IMR-90 (cell line): Measurements from ENCODE around the gene SV2C. TPM values are rescaled to one million over a fixed set of nuclear protein-coding genes. Genes with fewer than 3 reads are reported as not detected.

Experiments used
- ATAC-seq: fragments of 200-7000 bp; cut with Tn5 transposase; 2 replicates; pipeline ENCODE4 v1.9.1; 2020; ENCODE audit warnings: low read depth, mild to moderate bottlenecking, moderate library complexity
- BruUV-seq: library from RNA; stranded (reverse); fragments of 400-500 nt; replicated peaks from 2 replicates; lab custom pipeline; 2021; lab: Mats Ljungman, UMichigan
- CTCF ChIA-PET: fragments of 300-600 bp; formaldehyde crosslinking; extraction: SDS; loops from one replicate; lab custom pipeline; 2021; ENCODE audit warnings: antibody characterized with exemption; lab: Yijun Ruan, JAX
- POLR2A ChIA-PET: fragments of 300-600 bp; sonication (Branson Sonifier 250); formaldehyde crosslinking; loops from one replicate; lab custom pipeline; 2022; ENCODE audit warnings: antibody characterized with exemption; ENCODE audit not compliant: unreplicated experiment; lab: Charles Lee
- DNase-seq: peaks from one replicate; pipeline ENCODE4 v3.0.0; 2013
- H2AFZ ChIP-seq: replicated peaks from 2 replicates; pipeline ENCODE3; 2013; ENCODE audit warnings: low read length, mild to moderate bottlenecking; ENCODE audit not compliant: poor library complexity
- H2AK5ac ChIP-seq: 2 replicates; pipeline ENCODE4 v1.6.1; 2013; ENCODE audit warnings: low read depth, low read length, inconsistent platforms
- H2AK9ac ChIP-seq: replicated peaks from 2 replicates; pipeline ENCODE3; 2013; ENCODE audit warnings: mild to moderate bottlenecking, low read depth, low read length, moderate library complexity; ENCODE audit not compliant: poor library complexity
- H2BK120ac ChIP-seq: 2 replicates; pipeline ENCODE4 v1.6.1; 2013; ENCODE audit warnings: low read depth, low read length, inconsistent platforms
- H2BK15ac ChIP-seq: 3 replicates; pipeline ENCODE4 v1.6.1; 2013; ENCODE audit warnings: low read depth, low read length, inconsistent platforms
- H2BK20ac ChIP-seq: 2 replicates; pipeline ENCODE4 v1.6.1; 2013; ENCODE audit warnings: low read depth, mild to moderate bottlenecking, inconsistent platforms, low read length, moderate library complexity
- H2BK5ac ChIP-seq: 2 replicates; pipeline ENCODE4 v1.6.1; 2013; ENCODE audit warnings: mild to moderate bottlenecking, low read depth, low read length, inconsistent platforms; ENCODE audit not compliant: poor library complexity, severe bottlenecking
- H3K14ac ChIP-seq: replicated peaks from 2 replicates; pipeline ENCODE4 v1.6.1; 2013; ENCODE audit warnings: low read depth, low read length, inconsistent platforms
- H3K18ac ChIP-seq: 2 replicates; pipeline ENCODE4 v1.6.1; 2013; ENCODE audit warnings: low read depth, low read length, control low read depth
- H3K23ac ChIP-seq: 2 replicates; pipeline ENCODE4 v1.6.1; 2013; ENCODE audit warnings: low read depth, low read length, inconsistent platforms
- H3K27ac ChIP-seq: 2 replicates; pipeline ENCODE4 v1.5.1; 2013; ENCODE audit warnings: mild to moderate bottlenecking, control low read depth, low read length; ENCODE audit not compliant: insufficient read depth
- H3K27me3 ChIP-seq: 2 replicates; pipeline ENCODE4 v1.6.1; 2013; ENCODE audit warnings: low read length; ENCODE audit not compliant: control insufficient read depth, insufficient read depth
- H3K36me3 ChIP-seq: 2 replicates; pipeline ENCODE4 v1.6.1; 2013; ENCODE audit warnings: low read length, mixed read lengths; ENCODE audit not compliant: control insufficient read depth, insufficient read depth
- H3K4ac ChIP-seq: 2 replicates; pipeline ENCODE4 v1.6.1; 2013; ENCODE audit warnings: low read depth, low read length, inconsistent platforms
- H3K4me1 ChIP-seq: 2 replicates; pipeline ENCODE4 v1.6.1; 2013; ENCODE audit warnings: low read length, mixed read lengths; ENCODE audit not compliant: control insufficient read depth, insufficient read depth
- H3K4me2 ChIP-seq: 2 replicates; pipeline ENCODE4 v1.6.1; 2013; ENCODE audit warnings: low read depth, mild to moderate bottlenecking, control low read depth, low read length, moderate library complexity
- H3K4me3 ChIP-seq: 2 replicates; pipeline ENCODE4 v1.5.1; 2013; ENCODE audit warnings: low read depth, mild to moderate bottlenecking, control low read depth, low read length, moderate library complexity; ENCODE audit not compliant: insufficient read depth
- H3K56ac ChIP-seq: 2 replicates; pipeline ENCODE4 v1.6.1; 2013; ENCODE audit warnings: low read length, inconsistent platforms; ENCODE audit not compliant: insufficient read depth; ENCODE audit errors: extremely low read depth
- H3K79me1 ChIP-seq, 2 experiments: 2 replicates each; pipeline ENCODE4 v1.6.1; 2013; ENCODE audit warnings: low read length in 2 of 2, inconsistent platforms in 1 of 2, low read depth in 1 of 2
- H3K9ac ChIP-seq: 2 replicates; pipeline ENCODE4 v1.6.1; 2013; ENCODE audit warnings: low read depth, low read length, control low read depth
- H3K9me1 ChIP-seq: 2 replicates; pipeline ENCODE4 v1.6.1; 2013; ENCODE audit warnings: low read length, inconsistent platforms; ENCODE audit not compliant: insufficient read depth
- H3K9me3 ChIP-seq: 2 replicates; pipeline ENCODE4 v1.6.1; 2013; ENCODE audit warnings: low read length; ENCODE audit not compliant: control insufficient read depth, insufficient read depth
- H4K20me1 ChIP-seq: 2 replicates; pipeline ENCODE4 v1.6.1; 2013; ENCODE audit warnings: low read length, inconsistent platforms; ENCODE audit not compliant: insufficient read depth
- H4K5ac ChIP-seq: 2 replicates; pipeline ENCODE4 v1.6.1; 2013; ENCODE audit warnings: mild to moderate bottlenecking, low read depth, low read length, control low read depth
- H4K8ac ChIP-seq, 2 experiments: 2 replicates each; pipeline ENCODE4 v1.6.1; 2013; ENCODE audit warnings: low read depth in 2 of 2, low read length in 2 of 2, control low read depth in 1 of 2, inconsistent platforms in 1 of 2
- H4K91ac ChIP-seq: 2 replicates; pipeline ENCODE4 v1.6.1; 2013; ENCODE audit warnings: low read depth, low read length, inconsistent platforms; ENCODE audit not compliant: insufficient read depth
- BHLHE40 ChIP-seq: fragments of 150-350 bp; IDR thresholded peaks from 2 replicates; pipeline ENCODE4 v1.6.1; 2016; ENCODE audit warnings: mild to moderate bottlenecking, low read depth, low read length
- CEBPB ChIP-seq: IDR thresholded peaks from 2 replicates; pipeline ENCODE4 v1.6.1; 2012; ENCODE audit warnings: low read depth, low read length, improper control_type of control experiment
- CHD1 ChIP-seq: IDR thresholded peaks from 2 replicates; pipeline ENCODE4 v1.6.1; 2012; ENCODE audit warnings: low read depth, low read length, improper control_type of control experiment
- CTCF ChIP-seq: conservative IDR thresholded peaks from 2 replicates; pipeline ENCODE4 v1.5.1; 2012; ENCODE audit warnings: mild to moderate bottlenecking, low read depth, low read length, improper control_type of control experiment
- FOS ChIP-seq: fragments of 150-350 bp; IDR thresholded peaks from 2 replicates; pipeline ENCODE4 v1.6.1; 2016; ENCODE audit warnings: low read depth, low read length
- MAFK ChIP-seq: IDR thresholded peaks from 2 replicates; pipeline ENCODE4 v1.6.1; 2012; ENCODE audit warnings: low read depth, low read length, improper control_type of control experiment
- MAZ ChIP-seq: IDR thresholded peaks from 2 replicates; pipeline ENCODE4 v1.6.1; 2012; ENCODE audit warnings: low read depth, mild to moderate bottlenecking, low read length, improper control_type of control experiment, moderate library complexity, borderline replicate concordance
- MXI1 ChIP-seq: IDR thresholded peaks from 2 replicates; pipeline ENCODE4 v1.6.1; 2012; ENCODE audit warnings: low read depth, mild to moderate bottlenecking, low read length, moderate library complexity, borderline replicate concordance
- POLR2A ChIP-seq: IDR thresholded peaks from 2 replicates; pipeline ENCODE4 v1.6.1; 2012; ENCODE audit warnings: mild to moderate bottlenecking, low read depth, low read length
- RAD21 ChIP-seq: IDR thresholded peaks from 2 replicates; pipeline ENCODE4 v1.6.1; 2012; ENCODE audit warnings: low read length, improper control_type of control experiment
- RFX5 ChIP-seq: IDR thresholded peaks from 2 replicates; pipeline ENCODE4 v1.8.0; 2012; ENCODE audit warnings: low read depth, mild to moderate bottlenecking, low read length, moderate library complexity
- SMC3 ChIP-seq: fragments of 150-350 bp; IDR thresholded peaks from 2 replicates; pipeline ENCODE4 v1.6.1; 2016; ENCODE audit warnings: low read depth, mild to moderate bottlenecking, antibody characterized with exemption, low read length, moderate library complexity
- USF2 ChIP-seq: fragments of 150-350 bp; IDR thresholded peaks from 2 replicates; pipeline ENCODE4 v1.6.1; 2017; ENCODE audit warnings: mild to moderate bottlenecking, antibody characterized with exemption, low read length, low read depth
- WGBS, 2 experiments: methylation state at CpG; one replicate each; pipeline versions ENCODE4 v1.1.5 to v1.1.7; 2013; ENCODE audit warnings: missing lambda C conversion rate in 2 of 2; ENCODE audit not compliant: insufficient read length in 1 of 2; ENCODE audit errors: extremely low coverage in 2 of 2; 5-methylcytosine and 5-hydroxymethylcytosine counted together
- dilution Hi-C: fragments of 300-500 bp; cut with HindIII; formaldehyde crosslinking; loops from one replicate; pipeline ENCODE4 v1.14.3; 2018; ENCODE audit warnings: low sequenced_read_pairs; ENCODE audit not compliant: unreplicated experiment
- in situ Hi-C: fragments of 300-500 bp; cut with MboI; formaldehyde crosslinking; loops from 3 replicates; pipeline ENCODE4 v1.14.3; 2019; ENCODE audit warnings: low sequenced_read_pairs, inconsistent platforms, mixed read lengths
- intact Hi-C: fragments of 100-400 bp; cut with micrococcal nuclease; formaldehyde crosslinking; loops from 2 replicates; pipeline ENCODE4 v1.10.0; 2022
- polyA plus RNA-seq, 3 experiments: library from polyadenylated mRNA; depleted of rRNA; stranded (reverse); fragments of >200 nt; gene quantifications; 2 replicates each; pipeline ENCODE4 v1.2.3, GENCODE V29; 2012; ENCODE audit warnings: low replicate concordance in 1 of 3
- total RNA-seq: library from RNA; depleted of rRNA; stranded (reverse); fragments of >200 nt; gene quantifications from 2 replicates; pipeline ENCODE4 v1.2.3, GENCODE V29; 2012
- TF ChIP-seq, protein P1 (sequence below): fragments of 150-350 bp; IDR thresholded peaks from 2 replicates; pipeline ENCODE4 v1.6.1; 2016; ENCODE audit warnings: low read depth, mild to moderate bottlenecking, low read length, moderate library complexity, borderline replicate concordance

Gene SV2C
- total and polyA plus RNA-seq, 2 of the 4 experiments (the other 2 are of a cell fraction), result not detected

DNA sequence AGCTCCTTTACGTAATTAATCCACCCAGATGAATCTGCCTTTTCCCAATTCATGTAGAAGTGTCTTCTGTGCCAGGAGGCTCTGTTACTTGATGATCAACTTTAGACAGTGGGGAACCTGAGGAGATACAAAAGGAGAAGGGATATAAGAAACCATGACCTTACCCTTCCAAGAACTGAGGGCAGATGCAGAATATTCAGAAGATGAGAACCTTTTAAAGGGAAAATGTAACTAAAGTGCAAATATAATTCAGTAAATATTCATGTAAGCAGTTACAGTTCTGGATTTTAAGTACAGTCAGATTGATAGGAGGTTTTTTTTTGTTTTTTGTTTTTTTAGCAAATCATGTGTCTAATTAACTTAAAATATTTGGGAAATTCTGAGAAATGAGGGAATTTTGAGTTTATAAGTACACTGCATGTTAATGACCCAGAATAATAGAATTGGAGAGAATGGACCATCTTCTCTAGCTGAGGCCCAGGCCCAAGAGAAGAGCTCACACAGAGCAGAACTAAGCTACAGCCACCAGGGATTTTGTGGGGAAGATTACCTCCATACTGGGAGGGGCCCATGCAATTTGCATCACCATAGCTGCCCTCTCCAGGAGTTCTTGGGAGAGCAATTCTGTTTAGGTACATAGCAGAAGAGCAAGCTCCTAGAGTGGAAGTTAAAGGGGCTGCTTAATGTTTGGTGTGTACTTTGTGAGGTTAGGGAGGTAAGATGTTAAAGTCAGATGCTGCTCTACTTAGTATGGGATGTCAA, 61.5 kb downstream of the SV2C start:
- Histone ChIP-seq H2BK15ac (no peak overlapping the region), H3K36me3 (no peaks in the 10 kb centered on the region), H3K4me2 (no peak overlapping the region), H3K27ac (no peak overlapping the region), H3K18ac (no peak overlapping the region), H3K56ac (no peak overlapping the region), H3K4me1 (no peaks in the 10 kb centered on the region), H3K4me3 (no peak overlapping the region), H2AK9ac (no peak overlapping the region), H2AFZ (no peak overlapping the region), H4K20me1 (no peaks in the 10 kb centered on the region), H3K9me3 (no peaks in the 10 kb centered on the region), H4K5ac (no peak overlapping the region), H3K9me1 (no peaks in the 10 kb centered on the region), H3K14ac (no peak overlapping the region), H3K79me1 (no peaks in the 10 kb centered on the region), H2BK20ac (no peak overlapping the region), H3K23ac (no peak overlapping the region), H2BK5ac (no peak overlapping the region), H4K91ac (no peak overlapping the region), H3K4ac (no peak overlapping the region), H4K8ac (no peak overlapping the region), H2BK120ac (no peak overlapping the region), H3K9ac (no peak overlapping the region), H2AK5ac (no peak overlapping the region), H3K27me3 (no peaks in the 10 kb centered on the region)
- dilution Hi-C loops, result no loop called here
- no peak for DNase-seq
- in situ Hi-C loops, result no loop called here
- CTCF ChIA-PET, result no interaction called here
- no peak for ATAC-seq
- intact Hi-C loops, result no loop called here
- no CpG with 5 or more reads among the region's 1 CpG for WGBS, 2 experiments
- TF ChIP-seq MXI1, result no peak
- TF ChIP-seq BHLHE40, result no peak
- TF ChIP-seq SMC3, result no peak
- TF ChIP-seq CHD1, result no peak
- no peak for TF ChIP-seq RAD21
- TF ChIP-seq MAFK, result no peak
- no peak for TF ChIP-seq MAZ
- no peak for TF ChIP-seq FOS
- TF ChIP-seq POLR2A, result no peak
- TF ChIP-seq CEBPB, result no peak
- TF ChIP-seq USF2, result no peak
- TF ChIP-seq, protein P1, sequence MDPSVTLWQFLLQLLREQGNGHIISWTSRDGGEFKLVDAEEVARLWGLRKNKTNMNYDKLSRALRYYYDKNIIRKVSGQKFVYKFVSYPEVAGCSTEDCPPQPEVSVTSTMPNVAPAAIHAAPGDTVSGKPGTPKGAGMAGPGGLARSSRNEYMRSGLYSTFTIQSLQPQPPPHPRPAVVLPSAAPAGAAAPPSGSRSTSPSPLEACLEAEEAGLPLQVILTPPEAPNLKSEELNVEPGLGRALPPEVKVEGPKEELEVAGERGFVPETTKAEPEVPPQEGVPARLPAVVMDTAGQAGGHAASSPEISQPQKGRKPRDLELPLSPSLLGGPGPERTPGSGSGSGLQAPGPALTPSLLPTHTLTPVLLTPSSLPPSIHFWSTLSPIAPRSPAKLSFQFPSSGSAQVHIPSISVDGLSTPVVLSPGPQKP, result no peak
- no peak for TF ChIP-seq RFX5
- no peak for TF ChIP-seq CTCF
- BruUV-seq, result no TSS peak
- POLR2A ChIA-PET, result no interaction called here
